ENCODE measurements around the gene SARS2.

DNA sequence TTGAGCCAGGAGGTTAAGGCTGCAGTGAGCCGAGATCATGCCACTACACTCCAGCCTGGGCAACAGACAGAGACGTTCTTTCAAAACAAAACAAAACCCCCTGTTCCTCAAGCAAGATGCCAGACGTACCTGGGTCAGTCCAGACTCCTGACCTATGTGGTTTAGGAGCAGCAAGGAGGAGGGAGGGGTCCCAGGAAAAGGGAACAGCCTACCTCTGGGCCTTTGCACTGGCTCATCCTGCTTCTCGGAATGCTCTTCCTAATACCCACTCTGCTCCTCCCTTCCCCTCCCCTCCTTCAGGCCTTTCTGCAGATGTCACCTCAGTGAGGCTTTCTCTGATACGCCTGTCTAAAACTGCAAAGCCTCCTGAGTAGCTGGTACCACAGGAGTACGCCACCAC lies 62.0 kb downstream of the SARS2 start:
- no peak for TF ChIP-seq POLR2AphosphoS5 (IDR thresholded peaks at IDR 0.05; ENCODE audit: low read depth, low read length)
- TF ChIP-seq SIN3A (IDR thresholded peaks at IDR 0.05; ENCODE audit: borderline replicate concordance, insufficient read depth, low read length) = no peak

Data from PFSK-1 (cell line).